Stomach smooth muscle (tissue), 2 donors: ENCODE measurements around the gene SPATA22.
"Not testable (repeated sequence)": the region's sequence is repeated elsewhere in the genome, so short reads cannot be mapped to it uniquely, and the experiment has no call there.

Experiments
- H3K27ac ChIP-seq: one replicate; pipeline ENCODE4 v1.7.0; 2013; ENCODE audit warnings: mild to moderate bottlenecking, low read length, inconsistent platforms
- H3K27me3 ChIP-seq, 2 donors: one replicate each; pipeline ENCODE4 v1.7.0; 2013; ENCODE audit warnings: low read length in 2 of 2; ENCODE audit not compliant: insufficient read depth in 2 of 2, control insufficient read depth in 1 of 2
- H3K36me3 ChIP-seq, 2 donors: one replicate each; pipeline ENCODE4 v1.7.0; 2013; ENCODE audit warnings: low read length in 2 of 2; ENCODE audit not compliant: control insufficient read depth in 2 of 2, insufficient read depth in 2 of 2
- H3K4me1 ChIP-seq: one replicate; pipeline ENCODE4 v1.7.0; 2013; ENCODE audit warnings: low read length; ENCODE audit not compliant: control insufficient read depth, insufficient read depth
- H3K4me3 ChIP-seq, 2 donors: one replicate each; pipeline ENCODE4 v1.7.0; 2013; ENCODE audit warnings: low read length in 2 of 2
- H3K9ac ChIP-seq, 2 donors: one replicate each; pipeline ENCODE4 v1.7.0; 2013; ENCODE audit warnings: low read length in 2 of 2, mild to moderate bottlenecking in 1 of 2
- H3K9me3 ChIP-seq, 2 donors: one replicate each; pipeline ENCODE4 v1.7.0; 2013; ENCODE audit warnings: low read length in 2 of 2; ENCODE audit not compliant: control insufficient read depth in 2 of 2
- donor health status: healthy.
- donor health status: Pancreatic carcinoma.

The SPATA22 gene

DNA sequence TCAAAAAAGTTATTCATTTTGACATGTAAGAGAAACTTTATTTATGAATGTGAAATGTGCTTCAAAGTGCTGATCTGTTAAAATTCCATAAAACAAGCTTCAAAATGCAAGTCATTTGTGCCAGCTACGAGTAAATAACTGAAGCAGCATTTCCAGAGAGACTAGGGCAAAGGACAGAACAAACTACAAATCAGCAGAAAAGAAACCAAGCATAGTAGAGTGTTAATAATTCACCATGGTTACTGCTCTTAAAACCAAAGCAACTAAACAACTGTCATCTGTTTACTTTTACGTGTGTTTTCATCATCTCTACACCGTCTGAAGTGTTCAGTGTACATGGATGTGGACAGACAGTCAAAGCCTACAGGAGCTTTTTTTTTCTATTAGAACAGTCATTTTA is 2.6 kb upstream of the SPATA22 start:
- H3K27ac ChIP-seq, result no peak overlapping the region
- no peaks in the 10 kb centered on the region for H3K27me3 ChIP-seq
- no peaks in the 10 kb centered on the region for H3K9me3 ChIP-seq
- H3K4me1 ChIP-seq, result no peaks in the 10 kb centered on the region
- H3K4me3 ChIP-seq, result no peak overlapping the region
- no peak overlapping the region for H3K9ac ChIP-seq
- H3K36me3 ChIP-seq, result no peaks in the 10 kb centered on the region

DNA sequence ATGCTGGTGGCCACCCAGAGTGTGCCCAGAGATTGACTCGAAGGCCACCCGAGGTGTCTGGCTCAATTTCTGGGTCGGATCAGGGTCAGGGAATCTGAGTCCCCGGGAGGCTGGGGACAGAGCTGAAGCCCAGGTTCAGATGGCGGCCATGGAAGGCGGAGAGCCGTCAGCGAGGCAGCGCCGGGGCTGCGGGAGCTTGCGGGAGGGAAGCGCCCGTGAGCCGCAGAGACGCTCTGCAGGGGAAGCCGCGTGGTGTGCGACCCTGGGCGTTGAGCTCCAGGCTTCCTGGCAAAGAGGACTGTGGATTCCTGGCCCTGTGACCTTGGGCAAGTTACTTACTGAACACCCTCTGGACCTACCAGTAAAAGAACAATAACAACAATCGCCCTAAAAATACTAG is 518 bp upstream of the SPATA22 start:
- H3K4me3 ChIP-seq, result no peak overlapping the region
- no peaks in the 10 kb centered on the region for H3K27me3 ChIP-seq
- H3K36me3 ChIP-seq, result no peaks in the 10 kb centered on the region
- H3K9ac ChIP-seq, result no peak overlapping the region
- no peaks in the 10 kb centered on the region for H3K4me1 ChIP-seq
- H3K27ac ChIP-seq, result no peak overlapping the region
- H3K9me3 ChIP-seq, result no peaks in the 10 kb centered on the region

GRCh38 chr17:3469529-3469928 is 2.1 kb downstream of the SPATA22 start:
- no peaks in the 10 kb centered on the region for H3K9me3 ChIP-seq
- H3K36me3 ChIP-seq, result no peaks in the 10 kb centered on the region
- no peak overlapping the region for H3K4me3 ChIP-seq
- no peak overlapping the region for H3K9ac ChIP-seq
- no peaks in the 10 kb centered on the region for H3K27me3 ChIP-seq
- no peak overlapping the region for H3K27ac ChIP-seq
- H3K4me1 ChIP-seq, result no peaks in the 10 kb centered on the region

GRCh38 chr17:3466355-3466754 is 5.3 kb downstream of the SPATA22 start:
- not testable (repeated sequence) for H3K4me3 ChIP-seq, H3K27ac ChIP-seq, H3K27me3 ChIP-seq, H3K9me3 ChIP-seq, H3K4me1 ChIP-seq, H3K36me3 ChIP-seq, H3K9ac ChIP-seq

DNA sequence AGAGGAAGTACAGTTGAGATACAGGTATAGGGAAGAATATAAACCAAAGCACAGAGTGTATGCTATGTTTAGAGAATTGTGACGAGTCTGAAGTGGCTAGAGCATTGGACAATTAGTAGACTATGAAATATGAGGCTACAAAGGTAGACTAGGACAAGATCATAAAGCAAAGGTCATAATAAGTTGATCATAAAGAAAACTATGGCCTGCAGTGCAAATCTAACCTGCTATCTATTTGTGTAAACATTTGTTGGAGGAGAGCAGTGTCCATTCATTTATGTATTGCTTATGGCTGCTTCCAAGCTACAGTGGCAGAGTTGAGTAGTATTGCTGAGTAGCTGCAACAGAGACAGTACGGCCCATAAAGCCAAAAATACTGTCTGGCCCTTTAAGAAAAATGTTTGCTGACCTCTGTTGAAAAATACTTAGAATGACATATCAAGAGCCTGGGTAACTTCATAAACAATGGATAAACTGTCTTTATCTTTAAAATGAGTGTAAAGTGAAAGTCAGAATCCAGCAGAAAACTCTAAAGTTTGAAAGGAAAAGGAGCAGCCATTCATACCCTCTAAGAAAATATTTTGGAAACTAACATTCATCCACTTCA is 23.5 kb downstream of the SPATA22 start:
- H3K9me3 ChIP-seq, result no peaks in the 10 kb centered on the region
- no peaks in the 10 kb centered on the region for H3K27me3 ChIP-seq
- no peaks in the 10 kb centered on the region for H3K4me1 ChIP-seq
- no peak overlapping the region for H3K27ac ChIP-seq
- H3K36me3 ChIP-seq, result no peaks in the 10 kb centered on the region
- H3K4me3 ChIP-seq, result no peak overlapping the region
- no peak overlapping the region for H3K9ac ChIP-seq

DNA sequence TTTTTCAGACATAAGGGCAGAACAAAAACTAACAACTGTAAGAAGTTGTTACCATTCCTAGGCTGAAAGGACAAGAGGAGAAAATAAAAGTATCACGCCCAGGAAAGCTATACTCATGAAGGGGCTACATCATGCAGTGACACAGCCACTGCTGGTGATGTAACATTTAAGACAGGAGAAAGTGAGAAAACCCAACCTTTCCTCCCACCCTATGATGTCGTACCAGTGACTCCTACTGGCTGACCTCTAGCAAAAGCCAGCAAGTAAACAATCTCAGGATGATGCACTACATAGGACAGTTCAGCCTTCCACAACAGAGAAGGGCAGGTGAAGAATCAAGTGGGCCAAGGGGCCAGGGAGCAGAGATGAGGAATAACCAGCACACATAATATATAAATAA is 24.0 kb downstream of the SPATA22 start:
- H3K27ac ChIP-seq, result no peak overlapping the region
- H3K9ac ChIP-seq, result no peak overlapping the region
- H3K9me3 ChIP-seq, result no peaks in the 10 kb centered on the region
- no peaks in the 10 kb centered on the region for H3K36me3 ChIP-seq
- no peaks in the 10 kb centered on the region for H3K4me1 ChIP-seq
- H3K4me3 ChIP-seq, result no peak overlapping the region
- no peaks in the 10 kb centered on the region for H3K27me3 ChIP-seq

DNA sequence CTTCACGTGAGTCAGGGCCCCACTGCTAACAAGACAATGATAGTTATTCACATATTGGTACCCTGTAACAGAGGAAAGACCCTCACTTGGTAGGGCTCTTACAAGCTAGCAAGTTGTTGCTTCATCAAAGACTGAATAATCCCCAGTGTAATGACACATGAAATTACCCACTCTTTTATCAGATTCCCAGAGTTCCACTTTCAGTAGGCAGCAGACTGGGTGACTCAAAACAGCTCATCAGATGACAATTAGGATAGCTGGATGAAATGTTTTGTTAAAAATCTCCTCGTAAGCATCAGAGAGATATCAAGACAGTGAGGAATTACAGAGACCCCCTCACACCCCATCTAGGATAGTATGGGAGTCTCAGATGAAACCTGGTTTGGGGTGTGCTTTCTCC is 31.2 kb downstream of the SPATA22 start:
- Histone ChIP-seq H3K27ac (no peak overlapping the region), H3K36me3 (no peaks in the 10 kb centered on the region), H3K9ac (no peak overlapping the region), H3K27me3 (no peaks in the 10 kb centered on the region), H3K9me3 (no peaks in the 10 kb centered on the region), H3K4me1 (no peaks in the 10 kb centered on the region), H3K4me3 (no peak overlapping the region)

- no peaks in the 10 kb centered on the region for H3K9me3 ChIP-seq
- no peaks in the 10 kb centered on the region for H3K27me3 ChIP-seq
- H3K36me3 ChIP-seq, result no peaks in the 10 kb centered on the region
- H3K4me1 ChIP-seq, result no peaks in the 10 kb centered on the region
- H3K4me3 ChIP-seq, result no peak overlapping the region
- H3K27ac ChIP-seq, result no peak overlapping the region
- H3K9ac ChIP-seq, result no peak overlapping the region
Measured at GRCh38 chr17:3438368-3438767, 33.3 kb downstream of the SPATA22 start.

- Histone ChIP-seq H3K9me3 (no peaks in the 10 kb centered on the region), H3K27ac (no peak within 1 kb of the TSS), H3K4me3 (no peak within 1 kb of the TSS), H3K27me3 (no peaks in the 10 kb centered on the region), H3K36me3 (no peaks in the 10 kb centered on the region), H3K4me1 (no peaks in the 10 kb centered on the region), H3K9ac (no peak within 1 kb of the TSS)
Measured at GRCh38 chr17:3433741-3434140, 37.9 kb downstream of the SPATA22 start, which contains the start of gene OR1E2. Gene OR1E2 (minus strand): TSS chr17:3433841. CDS start chr17:3433841, 0 bp downstream.

DNA sequence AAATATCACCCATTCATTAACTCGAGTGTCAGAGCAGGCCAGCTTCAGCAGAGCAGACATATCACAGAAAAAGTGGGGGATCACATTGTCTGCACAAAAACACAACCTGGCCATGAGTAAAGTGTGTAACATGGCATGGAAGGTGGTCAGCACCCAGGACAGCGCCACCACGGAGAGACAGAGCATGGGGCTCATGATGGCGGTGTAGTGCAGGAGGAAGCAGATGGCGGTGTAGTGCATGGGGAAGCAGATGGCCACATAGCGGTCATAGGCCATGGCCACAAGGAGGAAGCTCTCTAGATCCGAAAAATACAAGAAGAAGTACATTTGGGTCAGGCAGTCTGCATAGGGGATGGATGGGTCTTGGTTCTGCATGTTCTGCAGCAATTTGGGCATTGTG is 38.4 kb downstream of the SPATA22 start:
- H3K4me3 ChIP-seq, H3K27me3 ChIP-seq, H3K9me3 ChIP-seq, H3K9ac ChIP-seq, H3K4me1 ChIP-seq, H3K27ac ChIP-seq, H3K36me3 ChIP-seq: not testable (repeated sequence)

GRCh38 chr17:3418222-3418621 is 53.4 kb downstream of the SPATA22 start:
- H3K9me3 ChIP-seq, result peaks cover 0 to 3% of the 10 kb centered on the region in 2 donors
- no peaks in the 10 kb centered on the region for H3K36me3 ChIP-seq
- no peak overlapping the region for H3K27ac ChIP-seq
- no peak overlapping the region for H3K4me3 ChIP-seq
- H3K4me1 ChIP-seq, result no peaks in the 10 kb centered on the region
- H3K9ac ChIP-seq, result no peak overlapping the region
- H3K27me3 ChIP-seq, result no peaks in the 10 kb centered on the region
